ENCODE results near the gene KIF3A. TPM values are rescaled to one million over a fixed set of nuclear protein-coding genes. Genes with fewer than 3 reads are reported as not detected.

The KIF3A gene
- polyA plus RNA-seq, 1 of the 3 experiments (the other 2 are of a cell fraction), result 5.1 TPM

DNA sequence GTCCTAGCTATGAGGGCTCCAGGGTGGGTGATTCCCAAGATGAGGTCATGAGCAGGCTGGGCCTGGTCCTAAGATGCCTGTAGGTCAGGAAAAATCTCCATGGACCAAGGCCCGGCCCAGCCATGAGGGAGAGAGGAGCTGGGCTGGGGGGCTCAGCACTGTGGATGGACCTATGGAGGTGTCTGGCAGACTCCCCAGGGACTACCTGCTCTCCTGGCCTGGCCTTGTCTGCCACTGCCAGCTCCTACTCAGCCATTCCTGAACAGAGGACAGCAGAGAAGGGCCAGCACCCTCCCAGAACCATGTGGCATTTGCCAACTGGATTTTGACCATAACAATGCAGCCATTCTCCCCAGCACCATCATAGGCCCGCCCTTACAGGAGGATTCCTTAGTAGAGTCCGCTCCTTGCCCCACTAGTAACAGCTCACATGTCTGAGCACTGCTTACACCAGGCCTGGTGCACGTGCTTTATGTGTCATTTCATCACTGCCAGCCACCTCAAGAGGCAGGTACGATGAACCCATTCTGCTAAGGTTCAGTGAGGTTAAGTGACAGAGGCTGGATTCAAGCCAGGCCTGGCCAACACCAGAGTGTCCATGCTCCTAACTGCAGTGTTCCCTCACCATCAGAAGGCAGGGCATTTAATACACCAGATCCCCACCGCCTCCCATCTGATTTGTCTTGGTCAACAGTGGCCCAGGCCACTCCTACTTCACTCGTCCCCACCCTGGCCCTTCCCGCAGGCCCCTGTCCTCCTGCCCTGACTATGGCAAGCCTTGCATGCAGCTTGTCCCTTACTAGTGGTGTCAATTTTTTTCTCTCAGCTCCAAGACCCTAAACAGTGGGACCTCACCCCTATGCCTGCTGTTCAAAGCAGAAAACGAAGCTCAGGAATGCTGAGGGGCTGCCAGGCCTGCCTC is 78.7 kb downstream of the KIF3A start:
- no peak overlapping the region for H3K4me3 ChIP-seq (ENCODE audit: low read depth in 2 of 2, low read length in 1 of 2)
- no peak overlapping the region for H2AFZ ChIP-seq (ENCODE audit: low read depth)
- no peaks in the 10 kb centered on the region for H3K9me2 ChIP-seq
- no peaks in the 10 kb centered on the region for H3K36me3 ChIP-seq (replicated peaks in 1 of 2; ENCODE audit: control insufficient read depth in 1 of 2, insufficient read depth in 2 of 2, low read length in 1 of 2)
- no peak overlapping the region for H3K9ac ChIP-seq
- H4K20me1 ChIP-seq (ENCODE audit: insufficient read depth), result no peaks in the 10 kb centered on the region
- WGBS (ENCODE audit: low lambda C conversion rate), result 90% methylated on average over 8 of the region's 9 CpGs
- no peaks in the 10 kb centered on the region for H3F3A ChIP-seq (replicated peaks; ENCODE audit: insufficient read depth)
- CTCF ChIA-PET, result interaction anchor here (0.6 to 1.5 kb wide), 5 partner anchors 10 to 133 kb away, joined by 3 read pairs; no protein-coding TSS in a partner anchor
- no peak overlapping the region for H3K4me2 ChIP-seq
- H3K27me3 ChIP-seq (ENCODE audit: insufficient read depth), result no peaks in the 10 kb centered on the region
- H3K4me1 ChIP-seq (ENCODE audit: control insufficient read depth in 1 of 2, insufficient read depth in 2 of 2, low read depth in 1 of 2, low read length in 1 of 2), result peaks cover 0 to 9% of the 10 kb centered on the region in 2 experiments; a peak in 1 of 4 replicates
- DNase-seq, result no peak
- POLR2A ChIA-PET, result no interaction called here
- no peaks in the 10 kb centered on the region for H3K79me2 ChIP-seq (ENCODE audit: insufficient read depth)
- H3K27ac ChIP-seq (ENCODE audit: low read depth in 2 of 2, low read length in 1 of 2), result no peak overlapping the region
- no peaks in the 10 kb centered on the region for H3K9me3 ChIP-seq
- TF ChIP-seq, protein P1, sequence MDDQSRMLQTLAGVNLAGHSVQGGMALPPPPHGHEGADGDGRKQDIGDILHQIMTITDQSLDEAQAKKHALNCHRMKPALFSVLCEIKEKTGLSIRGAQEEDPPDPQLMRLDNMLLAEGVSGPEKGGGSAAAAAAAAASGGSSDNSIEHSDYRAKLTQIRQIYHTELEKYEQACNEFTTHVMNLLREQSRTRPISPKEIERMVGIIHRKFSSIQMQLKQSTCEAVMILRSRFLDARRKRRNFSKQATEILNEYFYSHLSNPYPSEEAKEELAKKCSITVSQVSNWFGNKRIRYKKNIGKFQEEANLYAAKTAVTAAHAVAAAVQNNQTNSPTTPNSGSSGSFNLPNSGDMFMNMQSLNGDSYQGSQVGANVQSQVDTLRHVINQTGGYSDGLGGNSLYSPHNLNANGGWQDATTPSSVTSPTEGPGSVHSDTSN (IDR thresholded peaks at IDR 0.05), result no peak
- TF ChIP-seq CHD2 (IDR thresholded peaks at IDR 0.05; ENCODE audit: low read length, partially characterized antibody) (no peak), FOXJ3 (CRISPR knock-in tag; IDR thresholded peaks at IDR 0.05) (no peak), RFX5 (IDR thresholded peaks at IDR 0.05; ENCODE audit: low read length) (no peak), TEAD4 (IDR thresholded peaks at IDR 0.05; ENCODE audit: borderline replicate concordance, insufficient read depth) (no peak), RCOR1 (IDR thresholded peaks at IDR 0.05; ENCODE audit: low read length) (no peak)
- TF ChIP-seq, protein P2, sequence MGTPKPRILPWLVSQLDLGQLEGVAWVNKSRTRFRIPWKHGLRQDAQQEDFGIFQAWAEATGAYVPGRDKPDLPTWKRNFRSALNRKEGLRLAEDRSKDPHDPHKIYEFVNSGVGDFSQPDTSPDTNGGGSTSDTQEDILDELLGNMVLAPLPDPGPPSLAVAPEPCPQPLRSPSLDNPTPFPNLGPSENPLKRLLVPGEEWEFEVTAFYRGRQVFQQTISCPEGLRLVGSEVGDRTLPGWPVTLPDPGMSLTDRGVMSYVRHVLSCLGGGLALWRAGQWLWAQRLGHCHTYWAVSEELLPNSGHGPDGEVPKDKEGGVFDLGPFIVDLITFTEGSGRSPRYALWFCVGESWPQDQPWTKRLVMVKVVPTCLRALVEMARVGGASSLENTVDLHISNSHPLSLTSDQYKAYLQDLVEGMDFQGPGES (IDR thresholded peaks at IDR 0.05; ENCODE audit: low read depth, low read length), result no peak
- TF ChIP-seq, protein P3, sequence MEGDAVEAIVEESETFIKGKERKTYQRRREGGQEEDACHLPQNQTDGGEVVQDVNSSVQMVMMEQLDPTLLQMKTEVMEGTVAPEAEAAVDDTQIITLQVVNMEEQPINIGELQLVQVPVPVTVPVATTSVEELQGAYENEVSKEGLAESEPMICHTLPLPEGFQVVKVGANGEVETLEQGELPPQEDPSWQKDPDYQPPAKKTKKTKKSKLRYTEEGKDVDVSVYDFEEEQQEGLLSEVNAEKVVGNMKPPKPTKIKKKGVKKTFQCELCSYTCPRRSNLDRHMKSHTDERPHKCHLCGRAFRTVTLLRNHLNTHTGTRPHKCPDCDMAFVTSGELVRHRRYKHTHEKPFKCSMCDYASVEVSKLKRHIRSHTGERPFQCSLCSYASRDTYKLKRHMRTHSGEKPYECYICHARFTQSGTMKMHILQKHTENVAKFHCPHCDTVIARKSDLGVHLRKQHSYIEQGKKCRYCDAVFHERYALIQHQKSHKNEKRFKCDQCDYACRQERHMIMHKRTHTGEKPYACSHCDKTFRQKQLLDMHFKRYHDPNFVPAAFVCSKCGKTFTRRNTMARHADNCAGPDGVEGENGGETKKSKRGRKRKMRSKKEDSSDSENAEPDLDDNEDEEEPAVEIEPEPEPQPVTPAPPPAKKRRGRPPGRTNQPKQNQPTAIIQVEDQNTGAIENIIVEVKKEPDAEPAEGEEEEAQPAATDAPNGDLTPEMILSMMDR (IDR thresholded peaks at IDR 0.05), result no peak
- TF ChIP-seq, protein P4, sequence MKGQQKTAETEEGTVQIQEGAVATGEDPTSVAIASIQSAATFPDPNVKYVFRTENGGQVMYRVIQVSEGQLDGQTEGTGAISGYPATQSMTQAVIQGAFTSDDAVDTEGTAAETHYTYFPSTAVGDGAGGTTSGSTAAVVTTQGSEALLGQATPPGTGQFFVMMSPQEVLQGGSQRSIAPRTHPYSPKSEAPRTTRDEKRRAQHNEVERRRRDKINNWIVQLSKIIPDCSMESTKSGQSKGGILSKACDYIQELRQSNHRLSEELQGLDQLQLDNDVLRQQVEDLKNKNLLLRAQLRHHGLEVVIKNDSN (IDR thresholded peaks at IDR 0.05; ENCODE audit: borderline replicate concordance, low read depth), result no peak

Data from SK-N-SH (cell line).